Panc1 (cell line): ENCODE results near the gene CORT. TPM values are rescaled to one million over a fixed set of nuclear protein-coding genes. Genes with fewer than 3 reads are reported as not detected.
A peak's percentile ranks its signal among the peaks of the same experiment; 100 is the strongest.

Experiments used
- ATAC-seq: fragments of 200-7000 bp; cut with Tn5 transposase; 2 replicates; pipeline ENCODE4 v1.9.1; 2020; ENCODE audit warnings: mild to moderate bottlenecking, moderate library complexity
- BruUV-seq: library from RNA; stranded (reverse); fragments of 400-500 nt; replicated peaks from 2 replicates; lab custom pipeline; 2021; lab: Mats Ljungman, UMichigan
- CTCF ChIA-PET: fragments of 300-600 bp; sonication (Branson Sonifier 250); formaldehyde crosslinking; loops from one replicate; lab custom pipeline; 2022; ENCODE audit warnings: antibody characterized with exemption; lab: Charles Lee
- POLR2A ChIA-PET: fragments of 300-600 bp; sonication (Branson Sonifier 250); formaldehyde crosslinking; loops from one replicate; lab custom pipeline; 2022; ENCODE audit warnings: antibody characterized with exemption; lab: Charles Lee
- DNase-seq: peaks from one replicate; pipeline ENCODE4 v3.0.0-alpha.2; 2010; ENCODE audit warnings: low read depth, low spot score
- H3K27ac ChIP-seq: 2 replicates; pipeline ENCODE4 v1.5.1; 2011; ENCODE audit warnings: mild to moderate bottlenecking, low read length, inconsistent platforms
- H3K27me3 ChIP-seq: fragments of 200-500 bp; sonication (Bioruptor generic); 2 replicates; pipeline ENCODE4 v1.6.0; 2014; ENCODE audit warnings: low read length, inconsistent platforms; ENCODE audit not compliant: control insufficient read depth, insufficient read depth
- H3K36me3 ChIP-seq: fragments of 200-500 bp; sonication (Bioruptor generic); 2 replicates; pipeline ENCODE4 v1.5.1; 2014; ENCODE audit warnings: inconsistent platforms, mild to moderate bottlenecking, low read length, moderate library complexity; ENCODE audit not compliant: control insufficient read depth, insufficient read depth
- H3K4me1 ChIP-seq: 2 replicates; pipeline ENCODE4 v1.5.1; 2011; ENCODE audit warnings: inconsistent platforms, mild to moderate bottlenecking, low read length, moderate library complexity; ENCODE audit not compliant: control insufficient read depth, insufficient read depth
- H3K4me3 ChIP-seq, 2 experiments: 2 replicates each; pipeline ENCODE4 v1.5.1; 2011 to 2012; ENCODE audit warnings: low read depth in 2 of 2, low read length in 2 of 2, mild to moderate bottlenecking in 2 of 2, inconsistent platforms in 1 of 2, moderate library complexity in 1 of 2
- H3K9me3 ChIP-seq: fragments of 200-500 bp; sonication (Bioruptor generic); 2 replicates; pipeline ENCODE4 v1.5.1; 2014; ENCODE audit warnings: low read depth, mild to moderate bottlenecking, inconsistent platforms, low read length, moderate library complexity; ENCODE audit not compliant: control insufficient read depth, insufficient read depth
- POLR2AphosphoS5 ChIP-seq: IDR thresholded peaks from 2 replicates; pipeline ENCODE4 v1.6.1; 2012; ENCODE audit warnings: mild to moderate bottlenecking, low read depth, low read length, moderate library complexity
- SIN3A ChIP-seq: IDR thresholded peaks from 2 replicates; pipeline ENCODE4 v1.6.1; 2012; ENCODE audit warnings: low read depth, mild to moderate bottlenecking, low read length, moderate library complexity, borderline replicate concordance; ENCODE audit not compliant: insufficient read depth
- TCF7L2 ChIP-seq: IDR thresholded peaks from 2 replicates; pipeline ENCODE4 v1.6.1; 2011; ENCODE audit warnings: mild to moderate bottlenecking, low read depth, low read length, inconsistent platforms
- in situ Hi-C: cut with HindIII; loops from 2 replicates; pipeline ENCODE4 v1.10.0; 2016; ENCODE audit warnings: low sequenced_read_pairs, low pct_unique_long_range_greater_than_20kb
- intact Hi-C: fragments of 100-400 bp; cut with micrococcal nuclease; formaldehyde crosslinking; loops from one replicate; pipeline ENCODE4 v1.10.0; 2022; ENCODE audit not compliant: unreplicated experiment
- total RNA-seq: library from RNA; stranded (reverse); gene quantifications from one replicate; pipeline ENCODE4 v1.2.1, GENCODE V29; 2021; ENCODE audit not compliant: unreplicated experiment
- TF ChIP-seq, protein P1 (sequence below), 2 experiments: IDR thresholded peaks; 2 replicates each; pipeline ENCODE4 v1.6.1; 2011 to 2012; ENCODE audit warnings: low read depth in 2 of 2, control low read depth in 1 of 2, low read length in 1 of 2, mild to moderate bottlenecking in 1 of 2, moderate library complexity in 1 of 2; ENCODE audit not compliant: insufficient read depth in 1 of 2
- TF ChIP-seq, protein P2 (sequence below): fragments of 450-650 bp; IDR thresholded peaks from 2 replicates; pipeline ENCODE4 v1.5.1; 2017; ENCODE audit warnings: mild to moderate bottlenecking

Gene CORT
- total RNA-seq, 1 experiment from 2014 or later: 0.41 TPM

DNA sequence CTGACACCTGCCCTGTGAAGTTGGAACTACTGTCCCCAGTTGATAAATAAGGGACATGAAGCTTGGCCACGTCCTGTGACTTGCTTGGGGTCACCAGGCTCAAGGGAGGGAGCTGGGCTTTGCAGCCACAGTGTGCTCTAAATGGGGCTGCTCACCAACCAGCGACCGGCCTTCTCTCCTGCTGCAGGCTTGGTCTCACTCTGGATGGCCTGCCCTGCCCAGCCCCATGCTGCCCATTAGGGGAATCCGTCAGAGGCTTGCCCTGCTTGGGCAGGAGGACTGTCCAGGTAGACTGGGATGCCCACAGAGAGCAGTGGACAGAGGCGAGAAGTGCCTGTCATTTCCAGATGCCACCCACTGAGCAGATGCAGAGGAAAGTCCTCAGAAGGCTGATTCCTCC lies 20.8 kb upstream of the CORT start:
- H3K36me3 ChIP-seq: no peaks in the 10 kb centered on the region
- H3K4me3 ChIP-seq: no peak overlapping the region
- TF ChIP-seq, protein P1, sequence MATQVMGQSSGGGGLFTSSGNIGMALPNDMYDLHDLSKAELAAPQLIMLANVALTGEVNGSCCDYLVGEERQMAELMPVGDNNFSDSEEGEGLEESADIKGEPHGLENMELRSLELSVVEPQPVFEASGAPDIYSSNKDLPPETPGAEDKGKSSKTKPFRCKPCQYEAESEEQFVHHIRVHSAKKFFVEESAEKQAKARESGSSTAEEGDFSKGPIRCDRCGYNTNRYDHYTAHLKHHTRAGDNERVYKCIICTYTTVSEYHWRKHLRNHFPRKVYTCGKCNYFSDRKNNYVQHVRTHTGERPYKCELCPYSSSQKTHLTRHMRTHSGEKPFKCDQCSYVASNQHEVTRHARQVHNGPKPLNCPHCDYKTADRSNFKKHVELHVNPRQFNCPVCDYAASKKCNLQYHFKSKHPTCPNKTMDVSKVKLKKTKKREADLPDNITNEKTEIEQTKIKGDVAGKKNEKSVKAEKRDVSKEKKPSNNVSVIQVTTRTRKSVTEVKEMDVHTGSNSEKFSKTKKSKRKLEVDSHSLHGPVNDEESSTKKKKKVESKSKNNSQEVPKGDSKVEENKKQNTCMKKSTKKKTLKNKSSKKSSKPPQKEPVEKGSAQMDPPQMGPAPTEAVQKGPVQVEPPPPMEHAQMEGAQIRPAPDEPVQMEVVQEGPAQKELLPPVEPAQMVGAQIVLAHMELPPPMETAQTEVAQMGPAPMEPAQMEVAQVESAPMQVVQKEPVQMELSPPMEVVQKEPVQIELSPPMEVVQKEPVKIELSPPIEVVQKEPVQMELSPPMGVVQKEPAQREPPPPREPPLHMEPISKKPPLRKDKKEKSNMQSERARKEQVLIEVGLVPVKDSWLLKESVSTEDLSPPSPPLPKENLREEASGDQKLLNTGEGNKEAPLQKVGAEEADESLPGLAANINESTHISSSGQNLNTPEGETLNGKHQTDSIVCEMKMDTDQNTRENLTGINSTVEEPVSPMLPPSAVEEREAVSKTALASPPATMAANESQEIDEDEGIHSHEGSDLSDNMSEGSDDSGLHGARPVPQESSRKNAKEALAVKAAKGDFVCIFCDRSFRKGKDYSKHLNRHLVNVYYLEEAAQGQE (IDR thresholded peaks at IDR 0.05; ENCODE audit: insufficient read depth in 1 of 2, low read depth in 2 of 2, low read length in 1 of 2): no peak
- TF ChIP-seq TCF7L2 (no peak), SIN3A (no peak), POLR2AphosphoS5 (no peak)
- TF ChIP-seq, protein P2, sequence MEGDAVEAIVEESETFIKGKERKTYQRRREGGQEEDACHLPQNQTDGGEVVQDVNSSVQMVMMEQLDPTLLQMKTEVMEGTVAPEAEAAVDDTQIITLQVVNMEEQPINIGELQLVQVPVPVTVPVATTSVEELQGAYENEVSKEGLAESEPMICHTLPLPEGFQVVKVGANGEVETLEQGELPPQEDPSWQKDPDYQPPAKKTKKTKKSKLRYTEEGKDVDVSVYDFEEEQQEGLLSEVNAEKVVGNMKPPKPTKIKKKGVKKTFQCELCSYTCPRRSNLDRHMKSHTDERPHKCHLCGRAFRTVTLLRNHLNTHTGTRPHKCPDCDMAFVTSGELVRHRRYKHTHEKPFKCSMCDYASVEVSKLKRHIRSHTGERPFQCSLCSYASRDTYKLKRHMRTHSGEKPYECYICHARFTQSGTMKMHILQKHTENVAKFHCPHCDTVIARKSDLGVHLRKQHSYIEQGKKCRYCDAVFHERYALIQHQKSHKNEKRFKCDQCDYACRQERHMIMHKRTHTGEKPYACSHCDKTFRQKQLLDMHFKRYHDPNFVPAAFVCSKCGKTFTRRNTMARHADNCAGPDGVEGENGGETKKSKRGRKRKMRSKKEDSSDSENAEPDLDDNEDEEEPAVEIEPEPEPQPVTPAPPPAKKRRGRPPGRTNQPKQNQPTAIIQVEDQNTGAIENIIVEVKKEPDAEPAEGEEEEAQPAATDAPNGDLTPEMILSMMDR: no peak
- ATAC-seq: no peak
- no peaks in the 10 kb centered on the region for H3K9me3 ChIP-seq
- no peak overlapping the region for H3K27ac ChIP-seq
- POLR2A ChIA-PET: interaction anchor here (0.6 kb wide), 1 partner anchor 496 kb away, joined by 4 read pairs; no protein-coding TSS in a partner anchor
- H3K27me3 ChIP-seq: no peaks in the 10 kb centered on the region
- CTCF ChIA-PET: interaction anchor here (0.7 kb wide), 1 partner anchor 9 kb away, joined by 7 read pairs; no protein-coding TSS in a partner anchor
- DNase-seq: no peak
- intact Hi-C loops: loop anchor here (1.0 to 2.0 kb wide), 2 partner anchors 52 to 66 kb away; no protein-coding TSS in a partner anchor
- BruUV-seq: TSS peak; percentile 76
- H3K4me1 ChIP-seq: no peaks in the 10 kb centered on the region; the same call in 1 of the 2 replicates
- in situ Hi-C loops: no loop called here

DNA sequence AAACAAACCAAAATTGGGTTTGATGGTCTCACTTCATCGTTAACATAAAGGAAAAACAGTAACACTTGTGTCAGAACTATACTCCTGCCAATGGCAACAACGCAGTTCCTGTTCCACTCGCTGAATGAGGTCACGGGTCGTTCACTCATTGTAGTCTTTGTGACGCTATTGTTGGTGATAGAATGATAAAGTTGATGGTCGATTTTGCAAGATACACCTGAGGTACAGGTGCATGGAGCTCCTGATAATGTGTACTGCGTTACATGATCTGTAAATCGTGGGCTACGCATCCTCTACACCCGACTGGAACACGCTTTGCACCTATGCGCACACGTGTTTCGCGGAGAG lies 20.0 kb upstream of the CORT start:
- Histone ChIP-seq H3K27ac (peak overlapping the region; percentile 87), H3K36me3 (no peaks in the 10 kb centered on the region), H3K4me3 (peak overlapping the region; percentile 83 to 97), H3K9me3 (no peaks in the 10 kb centered on the region), H3K27me3 (no peaks in the 10 kb centered on the region), H3K4me1 (no peaks in the 10 kb centered on the region; the same call in 1 of the 2 replicates)
- no TSS peak for BruUV-seq
- no peak for DNase-seq
- ATAC-seq: peak; percentile 2
- intact Hi-C loops: loop anchor here (2.0 kb wide), 1 partner anchor 65 kb away; no protein-coding TSS in a partner anchor
- no peak for TF ChIP-seq POLR2AphosphoS5
- TF ChIP-seq, protein P2: 0 out of 2 replicates have a peak, but pooled peaks have one; percentile 64
- ChIA-PET POLR2A (interaction anchor here (0.9 kb wide), 1 partner anchor 64 kb away, joined by 3 read pairs; no protein-coding TSS in a partner anchor), CTCF (interaction anchor here (0.6 to 1.5 kb wide), 5 partner anchors 42 to 247 kb away, joined by 3 to 11 read pairs (median 3); partner anchors contain the start of gene DFFA)
- in situ Hi-C loops: no loop called here
